GM12878 (cell line): ENCODE results near the gene STX1B. TPM values are rescaled to one million over a fixed set of nuclear protein-coding genes. Genes with fewer than 3 reads are reported as not detected.

Experiments
- ATAC-seq: fragments of 200-7000 bp; cut with Tn5 transposase; 3 replicates; pipeline ENCODE4 v1.9.1; 2020; ENCODE audit warnings: mild to moderate bottlenecking, moderate library complexity
- BruUV-seq: library from RNA; stranded (reverse); fragments of 400-500 nt; replicated peaks from 2 replicates; lab custom pipeline; 2021; lab: Mats Ljungman, UMichigan
- CTCF ChIA-PET: fragments of 300-600 bp; sonication (Branson Sonifier 250); formaldehyde crosslinking; extraction: SDS; loops from one replicate; lab custom pipeline; 2021; ENCODE audit warnings: inconsistent platforms; lab: Yijun Ruan, JAX
- POLR2A ChIA-PET: fragments of 350-600 bp; formaldehyde crosslinking; extraction: SDS; loops from one replicate; lab custom pipeline; 2021; ENCODE audit warnings: inconsistent platforms; lab: Charles Lee
- RAD21 ChIA-PET: fragments of 300-600 bp; sonication (Branson Sonifier 250); formaldehyde crosslinking; loops from one replicate; lab custom pipeline; 2023; ENCODE audit warnings: antibody characterized with exemption; ENCODE audit not compliant: unreplicated experiment; lab: Charles Lee
- SMC1A ChIA-PET: fragments of 300-600 bp; sonication (Branson Sonifier 250); formaldehyde crosslinking; loops from one replicate; lab custom pipeline; 2023; ENCODE audit not compliant: unreplicated experiment, uncharacterized antibody; lab: Charles Lee
- DNase-seq: peaks from one replicate; pipeline ENCODE4 v3.0.0-alpha.2; 2011; ENCODE audit warnings: low read depth, low spot score
- FAIRE-seq: peaks from 3 replicates; lab custom pipeline; 2011; peaks lifted over from hg19 to GRCh38; lab: Jason Lieb, UNC
- H2AFZ ChIP-seq: 2 replicates; pipeline ENCODE4 v1.6.0; 2011; ENCODE audit warnings: low read depth, low read length, control low read depth; ENCODE audit not compliant: control insufficient read depth
- H3K27ac ChIP-seq: 2 replicates; pipeline ENCODE4 v1.5.1; 2011; ENCODE audit warnings: control low read depth; ENCODE audit not compliant: control insufficient read depth, insufficient read depth
- H3K27me3 ChIP-seq, 2 experiments: replicated peaks in 1 of 2; 2 replicates each; pipeline versions ENCODE4 v1.6.0 to v1.6.1; 2011; ENCODE audit warnings: low read length in 1 of 2; ENCODE audit not compliant: control insufficient read depth in 2 of 2, insufficient read depth in 2 of 2
- H3K36me3 ChIP-seq, 2 experiments: 2 replicates each; pipeline ENCODE4 v1.5.1; 2011; ENCODE audit warnings: low read length in 1 of 2; ENCODE audit not compliant: control insufficient read depth in 2 of 2, insufficient read depth in 2 of 2
- H3K4me1 ChIP-seq: 2 replicates; pipeline ENCODE4 v1.6.1; 2011; ENCODE audit warnings: mild to moderate bottlenecking, low read length, moderate library complexity, mixed read lengths; ENCODE audit not compliant: control insufficient read depth, insufficient read depth
- H3K4me2 ChIP-seq: 2 replicates; pipeline ENCODE4 v1.6.0; 2011; ENCODE audit warnings: control low read depth; ENCODE audit not compliant: control insufficient read depth, insufficient read depth
- H3K4me3 ChIP-seq: fragments of 200-600 bp; sonication (generic); 2 replicates; pipeline ENCODE4 v1.5.1; 2016
- H3K79me2 ChIP-seq: 2 replicates; pipeline ENCODE4 v1.6.0; 2011; ENCODE audit warnings: low read length; ENCODE audit not compliant: control insufficient read depth, insufficient read depth
- H3K9ac ChIP-seq: 2 replicates; pipeline ENCODE4 v1.8.0; 2011; ENCODE audit warnings: low read length, control low read depth, mixed read lengths; ENCODE audit not compliant: control insufficient read depth, insufficient read depth
- H3K9me3 ChIP-seq: replicated peaks from 3 replicates; pipeline ENCODE4 v1.5.1; 2011; ENCODE audit warnings: mild to moderate bottlenecking, low read length; ENCODE audit not compliant: control insufficient read depth, insufficient read depth
- H4K20me1 ChIP-seq: 2 replicates; pipeline ENCODE4 v1.6.0; 2011; ENCODE audit not compliant: control insufficient read depth, insufficient read depth
- BHLHE40 ChIP-seq, 2 experiments: fragments of 450-650 bp in 1 of 2; IDR thresholded peaks; 2 replicates each; pipeline ENCODE4 v1.6.1; 2011 to 2017; ENCODE audit warnings: low read depth in 2 of 2, borderline replicate concordance in 1 of 2, improper control_type of control experiment in 1 of 2, low read length in 1 of 2, mild to moderate bottlenecking in 1 of 2
- CREM ChIP-seq: IDR thresholded peaks from 2 replicates; pipeline ENCODE4 v1.6.1; 2014; ENCODE audit warnings: antibody characterized with exemption, low read depth
- ESRRA ChIP-seq: IDR thresholded peaks from 2 replicates; pipeline ENCODE4 v1.6.1; 2012; ENCODE audit warnings: mild to moderate bottlenecking, low read length, improper control_type of control experiment
- KDM1A ChIP-seq: fragments of 200-600 bp; sonication (generic); IDR thresholded peaks from 2 replicates; pipeline ENCODE4 v1.6.1; 2016; ENCODE audit warnings: borderline replicate concordance
- ZZZ3 ChIP-seq: IDR thresholded peaks from 2 replicates; pipeline ENCODE4 v1.6.1; 2011; ENCODE audit warnings: low read depth; ENCODE audit not compliant: control insufficient read depth, insufficient read length
- in situ Hi-C: fragments of 300-500 bp; cut with MboI; formaldehyde crosslinking; loops from 9 replicates; pipeline ENCODE4 v1.14.3; 2018; ENCODE audit warnings: mixed read lengths
- intact Hi-C: fragments of 100-400 bp; cut with micrococcal nuclease; formaldehyde crosslinking; loops from one replicate; pipeline ENCODE4 v1.14.2; 2022; ENCODE audit not compliant: unreplicated experiment
- polyA plus RNA-seq, 11 experiments: library from polyadenylated mRNA; depleted of rRNA in 4 of 11; unstranded in 6 of 11; stranded (reverse) in 5 of 11; fragments of >200 nt; fragmentation: Nextera tagmentation in 4 of 11; fragmentation: Illumina TruSeq in 1 of 11; extraction: Ambion mirVana in 4 of 11; extraction: Trizol in 1 of 11; gene quantifications; 1 replicate in 1 of 11; 2 replicates in 10 of 11; pipeline versions ENCODE4 v1.2.1 to v1.2.3, GENCODE V29; 2011 to 2016; ENCODE audit warnings: inconsistent platforms in 2 of 11, missing spikeins in 2 of 11, low read depth in 1 of 11
- total RNA-seq, 4 experiments: library from RNA; depleted of rRNA in 3 of 4; stranded (reverse); fragments of >200 nt in 3 of 4; fragmentation: Illumina TruSeq in 1 of 4; extraction: Trizol in 1 of 4; gene quantifications; 2 replicates each; pipeline versions ENCODE4 v1.2.1 to v1.2.3, GENCODE V29; 2013 to 2021
- TF ChIP-seq, protein P1 (sequence below): fragments of 450-650 bp; IDR thresholded peaks from 2 replicates; pipeline ENCODE4 v1.6.1; 2018; ENCODE audit warnings: mild to moderate bottlenecking, low read depth, moderate library complexity; ENCODE audit not compliant: partially characterized antibody

The STX1B gene
- total and polyA plus RNA-seq, 10 of the 15 experiments (the other 5 are each of a cell fraction or from before 2014, with no cell fraction given): 0.22 to 2.5 (median 1.1) TPM

DNA sequence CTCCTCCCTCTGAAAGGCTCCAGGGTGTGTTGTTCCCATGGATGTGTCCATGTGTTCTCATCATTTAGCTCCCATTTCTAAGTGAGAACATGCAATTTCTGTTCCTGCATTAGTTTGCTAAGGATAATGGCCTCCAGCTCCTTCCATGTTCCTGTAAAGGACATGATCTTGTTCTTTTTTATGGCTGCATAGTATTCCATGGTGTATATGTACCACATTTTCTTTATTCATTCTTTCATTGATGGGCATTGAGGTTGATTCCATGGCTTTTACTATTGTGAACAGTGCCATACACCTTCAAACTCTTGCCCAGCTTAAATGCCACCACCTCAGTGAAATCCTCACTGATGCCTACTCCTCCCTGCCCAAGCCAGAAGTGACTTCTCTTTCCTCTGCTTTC lies 66.1 kb downstream of the STX1B start:
- BruUV-seq: no TSS peak
- FAIRE-seq (no peak), DNase-seq (no peak), ATAC-seq (no peak)
- RAD21 ChIA-PET: interaction anchor here (1.4 kb wide), 1 partner anchor 43 kb away, joined by 5 read pairs; no protein-coding TSS in a partner anchor
- Histone ChIP-seq H3K9me3 (no peaks in the 10 kb centered on the region), H3K27me3 (no peaks in the 10 kb centered on the region), H3K4me2 (no peak overlapping the region), H3K79me2 (peaks cover 5% of the 10 kb centered on the region), H2AFZ (no peak overlapping the region), H3K36me3 (peaks cover 1 to 7% of the 10 kb centered on the region in 2 experiments; a peak in 2 of 4 replicates), H3K4me3 (no peak overlapping the region), H3K4me1 (peaks cover 9% of the 10 kb centered on the region), H3K27ac (no peak overlapping the region), H4K20me1 (no peaks in the 10 kb centered on the region), H3K9ac (no peak overlapping the region)
- SMC1A ChIA-PET: interaction anchor here (0.7 to 1.2 kb wide), 2 partner anchors 43 to 129 kb away, joined by 3 read pairs; no protein-coding TSS in a partner anchor
- intact Hi-C loops: no loop called here
- TF ChIP-seq ZZZ3 (no peak), KDM1A (no peak), CREM (no peak), BHLHE40 (IDR thresholded peaks at IDR 0.05; ENCODE audit: borderline replicate concordance in 1 of 2, low read depth in 2 of 2, low read length in 1 of 2) (no peak), ESRRA (no peak)
- TF ChIP-seq, protein P1, sequence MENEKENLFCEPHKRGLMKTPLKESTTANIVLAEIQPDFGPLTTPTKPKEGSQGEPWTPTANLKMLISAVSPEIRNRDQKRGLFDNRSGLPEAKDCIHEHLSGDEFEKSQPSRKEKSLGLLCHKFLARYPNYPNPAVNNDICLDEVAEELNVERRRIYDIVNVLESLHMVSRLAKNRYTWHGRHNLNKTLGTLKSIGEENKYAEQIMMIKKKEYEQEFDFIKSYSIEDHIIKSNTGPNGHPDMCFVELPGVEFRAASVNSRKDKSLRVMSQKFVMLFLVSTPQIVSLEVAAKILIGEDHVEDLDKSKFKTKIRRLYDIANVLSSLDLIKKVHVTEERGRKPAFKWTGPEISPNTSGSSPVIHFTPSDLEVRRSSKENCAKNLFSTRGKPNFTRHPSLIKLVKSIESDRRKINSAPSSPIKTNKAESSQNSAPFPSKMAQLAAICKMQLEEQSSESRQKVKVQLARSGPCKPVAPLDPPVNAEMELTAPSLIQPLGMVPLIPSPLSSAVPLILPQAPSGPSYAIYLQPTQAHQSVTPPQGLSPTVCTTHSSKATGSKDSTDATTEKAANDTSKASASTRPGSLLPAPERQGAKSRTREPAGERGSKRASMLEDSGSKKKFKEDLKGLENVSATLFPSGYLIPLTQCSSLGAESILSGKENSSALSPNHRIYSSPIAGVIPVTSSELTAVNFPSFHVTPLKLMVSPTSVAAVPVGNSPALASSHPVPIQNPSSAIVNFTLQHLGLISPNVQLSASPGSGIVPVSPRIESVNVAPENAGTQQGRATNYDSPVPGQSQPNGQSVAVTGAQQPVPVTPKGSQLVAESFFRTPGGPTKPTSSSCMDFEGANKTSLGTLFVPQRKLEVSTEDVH: no peak
- CTCF ChIA-PET: interaction anchor here (1.0 to 5.0 kb wide), 5 partner anchors 10 to 414 kb away, joined by 3 to 60 read pairs (median 4); no protein-coding TSS in a partner anchor
- in situ Hi-C loops: no loop called here
- POLR2A ChIA-PET: interaction anchor here (0.6 kb wide), 1 partner anchor 227 kb away, joined by 6 read pairs; no protein-coding TSS in a partner anchor
